Trophoblast cell (in vitro differentiated cells and primary cell): Measurements from ENCODE around the gene KRT32. TPM values are rescaled to one million over a fixed set of nuclear protein-coding genes. Genes with fewer than 3 reads are reported as not detected.

Source experiments
- DNase-seq, 2 donors: peaks; one replicate each; pipeline ENCODE4 v3.0.0-alpha.2; 2016
- H2AFZ ChIP-seq: 2 replicates; pipeline ENCODE4 v1.6.1; 2013; ENCODE audit warnings: low read length, moderate library complexity, mild to moderate bottlenecking; ENCODE audit not compliant: insufficient read depth, poor library complexity
- H2AK5ac ChIP-seq: 2 replicates; pipeline ENCODE4 v1.6.1; 2013; ENCODE audit warnings: mild to moderate bottlenecking, low read length
- H2BK120ac ChIP-seq: 2 replicates; pipeline ENCODE4 v1.6.1; 2013; ENCODE audit warnings: low read length, mild to moderate bottlenecking, moderate library complexity; ENCODE audit not compliant: insufficient read depth, poor library complexity
- H2BK12ac ChIP-seq: 2 replicates; pipeline ENCODE4 v1.6.1; 2013; ENCODE audit warnings: mild to moderate bottlenecking, low read length, moderate library complexity
- H2BK5ac ChIP-seq: 2 replicates; pipeline ENCODE4 v1.6.1; 2013; ENCODE audit warnings: low read length, low read depth, moderate library complexity, mild to moderate bottlenecking; ENCODE audit not compliant: poor library complexity
- H3K14ac ChIP-seq: 2 replicates; pipeline ENCODE4 v1.6.1; 2013; ENCODE audit warnings: mild to moderate bottlenecking, low read length
- H3K18ac ChIP-seq: 2 replicates; pipeline ENCODE4 v1.6.1; 2013; ENCODE audit warnings: mild to moderate bottlenecking, low read length
- H3K23ac ChIP-seq: 2 replicates; pipeline ENCODE4 v1.6.1; 2013; ENCODE audit warnings: low read length
- H3K27ac ChIP-seq: 2 replicates; pipeline ENCODE4 v1.5.1; 2013; ENCODE audit warnings: low read depth, mild to moderate bottlenecking, inconsistent platforms, low read length, moderate library complexity
- H3K27me3 ChIP-seq: 2 replicates; pipeline ENCODE4 v1.6.1; 2013; ENCODE audit warnings: inconsistent platforms, mild to moderate bottlenecking, low read length, moderate library complexity; ENCODE audit not compliant: insufficient read depth
- H3K36me3 ChIP-seq, 2 experiments: 1 replicate in 1 of 2; 2 replicates in 1 of 2; pipeline ENCODE4 v1.6.1; 2013; ENCODE audit warnings: low read length in 2 of 2, mild to moderate bottlenecking in 2 of 2, moderate library complexity in 1 of 2; ENCODE audit not compliant: insufficient read depth in 2 of 2, control insufficient read depth in 1 of 2
- H3K4ac ChIP-seq: 2 replicates; pipeline ENCODE4 v1.6.1; 2013; ENCODE audit warnings: low read depth, mild to moderate bottlenecking, low read length, moderate library complexity
- H3K4me1 ChIP-seq, 2 experiments: 1 replicate in 1 of 2; 2 replicates in 1 of 2; pipeline ENCODE4 v1.6.1; 2013; ENCODE audit warnings: low read length in 2 of 2, mild to moderate bottlenecking in 2 of 2, moderate library complexity in 1 of 2; ENCODE audit not compliant: insufficient read depth in 2 of 2, control insufficient read depth in 1 of 2
- H3K4me2 ChIP-seq: 2 replicates; pipeline ENCODE4 v1.6.1; 2013; ENCODE audit warnings: inconsistent platforms, mild to moderate bottlenecking, low read length, moderate library complexity
- H3K4me3 ChIP-seq: 2 replicates; pipeline ENCODE4 v1.5.1; 2013; ENCODE audit warnings: mild to moderate bottlenecking, low read depth, low read length, inconsistent platforms
- H3K79me1 ChIP-seq: one replicate; pipeline ENCODE4 v1.6.1; 2013; ENCODE audit warnings: low read length
- H3K79me2 ChIP-seq: 2 replicates; pipeline ENCODE4 v1.6.1; 2013; ENCODE audit warnings: low read length, mild to moderate bottlenecking; ENCODE audit not compliant: control insufficient read depth, insufficient read depth, poor library complexity
- H3K9ac ChIP-seq: 2 replicates; pipeline ENCODE4 v1.6.1; 2013; ENCODE audit warnings: mild to moderate bottlenecking, low read length
- H3K9me3 ChIP-seq: 2 replicates; pipeline ENCODE4 v1.6.1; 2013; ENCODE audit warnings: low read depth, mild to moderate bottlenecking, control low read depth, inconsistent platforms, low read length; ENCODE audit not compliant: insufficient read depth
- H4K12ac ChIP-seq: 2 replicates; pipeline ENCODE4 v1.6.1; 2013; ENCODE audit warnings: low read depth, mild to moderate bottlenecking, low read length, moderate library complexity
- H4K8ac ChIP-seq: 2 replicates; pipeline ENCODE4 v1.6.1; 2013; ENCODE audit warnings: low read depth, mild to moderate bottlenecking, low read length, moderate library complexity
- H4K91ac ChIP-seq: one replicate; pipeline ENCODE4 v1.6.1; 2013; ENCODE audit warnings: low read depth, mild to moderate bottlenecking, low read length, moderate library complexity
- WGBS: extraction: QIAGEN DNeasy Blood & Tissue Kit; methylation state at CpG from one replicate; pipeline ENCODE4 v1.1.7; 2013; ENCODE audit warnings: missing lambda C conversion rate; ENCODE audit not compliant: insufficient read length, insufficient coverage; ENCODE audit errors: extremely low coverage; 5-methylcytosine and 5-hydroxymethylcytosine counted together
- polyA plus RNA-seq: library from polyadenylated mRNA; stranded (reverse); fragments of 200-250 nt; gene quantifications from 2 replicates; pipeline ENCODE4 v1.2.3, GENCODE V29; 2013

KRT32 gene
- not detected in 2 replicates for polyA plus RNA-seq

DNA sequence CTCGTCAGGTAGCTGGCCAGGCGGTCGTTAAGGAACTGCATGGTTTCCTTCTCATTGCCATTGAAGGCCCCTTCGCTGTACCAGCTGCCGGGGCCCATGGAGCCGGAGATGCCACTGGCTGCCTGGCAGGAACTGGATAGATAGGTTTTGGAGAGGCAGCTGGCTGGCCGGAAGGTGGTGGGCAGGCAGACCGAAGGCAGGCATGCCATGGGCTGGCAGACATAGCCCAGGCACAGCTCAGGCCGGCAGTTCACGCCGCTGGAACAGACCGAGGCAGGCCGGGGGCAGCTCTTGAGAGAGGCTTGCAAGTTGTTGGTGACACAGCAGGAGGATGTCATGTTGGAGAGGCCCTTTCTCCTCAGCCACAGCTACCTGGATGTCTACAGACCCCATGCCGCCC, at the start of gene KRT32:
Gene KRT32, minus strand, starts transcription at position 399 of the 400 bp plus-strand sequence. Its CDS starts 61 bp downstream, at position 338.
- H3K36me3 ChIP-seq, result no peaks in the 10 kb centered on the region
- H4K12ac ChIP-seq, result no peak within 1 kb of the TSS
- DNase-seq, result no peak
- no peak within 1 kb of the TSS for H2BK5ac ChIP-seq
- H2AFZ ChIP-seq, result no peak within 1 kb of the TSS
- no peak within 1 kb of the TSS for H2AK5ac ChIP-seq
- no peak within 1 kb of the TSS for H4K8ac ChIP-seq
- H3K14ac ChIP-seq, result no peak within 1 kb of the TSS
- no peak within 1 kb of the TSS for H3K4ac ChIP-seq
- H4K91ac ChIP-seq, result no peak within 1 kb of the TSS
- H2BK120ac ChIP-seq, result no peak within 1 kb of the TSS
- H3K27me3 ChIP-seq, result no peaks in the 10 kb centered on the region
- H3K4me2 ChIP-seq, result no peak within 1 kb of the TSS
- no peaks in the 10 kb centered on the region for H3K4me1 ChIP-seq
- H3K4me3 ChIP-seq, result no peak within 1 kb of the TSS
- no peak within 1 kb of the TSS for H3K27ac ChIP-seq
- no CpG with 5 or more reads among the region's 14 CpGs for WGBS
- no peak within 1 kb of the TSS for H3K18ac ChIP-seq
- H3K79me2 ChIP-seq, result no peaks in the 10 kb centered on the region
- H3K79me1 ChIP-seq, result no peaks in the 10 kb centered on the region
- H2BK12ac ChIP-seq, result no peak within 1 kb of the TSS
- no peak within 1 kb of the TSS for H3K23ac ChIP-seq
- peaks cover 5% of the 10 kb centered on the region for H3K9me3 ChIP-seq
- no peak within 1 kb of the TSS for H3K9ac ChIP-seq

DNA sequence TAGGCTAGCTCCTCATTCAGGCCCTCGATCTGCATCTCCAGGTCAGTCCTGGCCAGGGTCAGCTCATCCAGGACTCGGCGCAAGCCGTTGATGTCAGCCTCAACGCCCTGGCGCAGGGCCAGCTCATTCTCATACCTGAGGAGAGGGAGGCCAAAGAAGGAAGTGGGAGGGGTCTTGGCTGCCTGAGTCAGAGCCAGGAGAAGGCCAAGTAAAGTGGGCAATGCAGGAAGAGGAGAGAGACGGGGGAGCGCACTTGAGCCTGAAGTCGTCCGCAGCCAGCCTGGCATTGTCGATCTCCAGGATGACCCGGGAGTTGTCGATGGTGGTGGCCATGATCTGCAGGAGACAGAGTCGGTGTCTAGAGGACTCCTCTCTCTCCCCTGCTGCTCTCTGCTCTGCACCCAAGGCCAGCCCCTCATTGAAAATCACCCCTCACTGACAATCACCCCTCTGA, 49.7 kb upstream of the KRT32 start:
- Histone ChIP-seq H2AK5ac (no peak overlapping the region), H3K27ac (no peak overlapping the region), H3K14ac (no peak overlapping the region), H2AFZ (no peak overlapping the region), H3K9me3 (peaks cover 2% of the 10 kb centered on the region), H3K4ac (no peak overlapping the region), H3K4me3 (no peak overlapping the region), H3K79me1 (no peaks in the 10 kb centered on the region), H4K91ac (no peak overlapping the region), H3K36me3 (no peaks in the 10 kb centered on the region), H3K27me3 (no peaks in the 10 kb centered on the region), H3K18ac (no peak overlapping the region), H3K4me1 (peaks cover 7% of the 10 kb centered on the region in 2 experiments), H4K12ac (no peak overlapping the region), H3K4me2 (no peak overlapping the region), H3K9ac (no peak overlapping the region), H2BK5ac (no peak overlapping the region), H4K8ac (no peak overlapping the region), H3K23ac (no peak overlapping the region), H3K79me2 (no peaks in the 10 kb centered on the region), H2BK120ac (no peak overlapping the region), H2BK12ac (no peak overlapping the region)
- no peak for DNase-seq
- WGBS, result no CpG with 5 or more reads among the region's 14 CpGs

DNA sequence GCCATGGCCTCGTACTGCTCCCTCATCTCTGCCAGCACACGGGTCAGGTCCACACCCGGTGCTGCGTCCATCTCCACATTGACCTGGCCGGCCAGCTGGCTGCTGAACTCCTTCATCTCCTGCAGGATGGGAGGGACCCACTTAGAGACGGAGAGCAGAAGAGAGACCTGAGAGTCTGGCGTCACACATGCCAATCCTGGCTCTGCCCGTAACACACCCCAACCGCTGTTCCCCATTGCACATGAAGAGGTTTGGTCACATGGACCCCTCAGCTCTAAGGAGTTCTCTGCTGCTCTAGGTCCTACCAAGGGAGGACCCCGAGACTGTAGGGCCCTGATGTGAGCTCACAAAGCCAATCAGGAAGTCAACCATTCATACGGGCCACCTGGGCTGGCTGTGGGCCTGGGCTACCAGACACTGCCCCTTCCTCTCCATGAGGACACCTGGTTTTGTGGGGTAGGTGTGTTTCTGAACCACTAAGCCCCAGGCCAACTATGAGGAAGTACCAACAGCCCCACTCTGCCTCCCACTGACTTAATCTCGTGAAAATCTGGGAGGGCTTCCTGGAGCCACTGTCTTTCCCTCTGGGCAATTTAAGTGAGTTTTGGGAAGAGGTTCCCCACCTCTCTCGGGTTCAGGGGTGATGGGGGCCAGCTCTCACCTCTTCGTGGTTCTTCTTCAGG, 49.1 kb upstream of the KRT32 start:
- Histone ChIP-seq H3K9me3 (peaks cover 2% of the 10 kb centered on the region), H3K79me1 (no peaks in the 10 kb centered on the region), H3K9ac (no peak overlapping the region), H4K8ac (no peak overlapping the region), H3K4me1 (peaks cover 2 to 4% of the 10 kb centered on the region in 2 experiments), H3K36me3 (no peaks in the 10 kb centered on the region), H4K12ac (no peak overlapping the region), H2BK12ac (no peak overlapping the region), H2BK120ac (no peak overlapping the region), H3K4me2 (no peak overlapping the region), H4K91ac (no peak overlapping the region), H3K23ac (no peak overlapping the region), H2AK5ac (no peak overlapping the region), H3K27me3 (no peaks in the 10 kb centered on the region), H3K14ac (no peak overlapping the region), H2AFZ (no peak overlapping the region), H3K18ac (no peak overlapping the region), H2BK5ac (no peak overlapping the region), H3K4ac (no peak overlapping the region), H3K4me3 (no peak overlapping the region), H3K79me2 (no peaks in the 10 kb centered on the region), H3K27ac (no peak overlapping the region)
- no CpG with 5 or more reads among the region's 14 CpGs for WGBS
- DNase-seq, result no peak

DNA sequence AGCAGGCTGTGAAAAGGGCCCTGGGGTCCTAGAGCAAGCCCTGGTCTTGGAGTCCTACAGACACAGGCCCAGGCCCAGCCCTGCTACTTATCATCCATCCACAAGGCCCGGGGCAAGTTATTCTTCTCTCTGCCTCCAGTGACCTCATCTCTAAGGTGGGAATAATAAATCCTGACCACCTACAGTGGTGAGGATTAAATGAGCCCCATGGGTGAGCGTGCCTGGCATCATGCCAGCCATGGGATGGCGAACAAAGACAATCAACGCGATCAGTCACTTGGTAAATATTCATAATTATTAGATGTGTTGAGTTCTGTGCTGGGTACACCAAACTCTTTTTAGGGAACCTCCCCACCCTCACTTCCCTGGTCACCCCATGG, 46.0 kb upstream of the KRT32 start:
- H3K4ac ChIP-seq, result no peak overlapping the region
- H2AFZ ChIP-seq, result no peak overlapping the region
- no peak overlapping the region for H2AK5ac ChIP-seq
- no peaks in the 10 kb centered on the region for H3K36me3 ChIP-seq
- no peak overlapping the region for H2BK120ac ChIP-seq
- no CpG with 5 or more reads among the region's 5 CpGs for WGBS
- no peaks in the 10 kb centered on the region for H3K9me3 ChIP-seq
- no peaks in the 10 kb centered on the region for H3K79me1 ChIP-seq
- H4K8ac ChIP-seq, result no peak overlapping the region
- no peak overlapping the region for H4K91ac ChIP-seq
- peaks cover 2 to 3% of the 10 kb centered on the region in 2 experiments for H3K4me1 ChIP-seq
- H3K27me3 ChIP-seq, result no peaks in the 10 kb centered on the region
- no peak overlapping the region for H2BK5ac ChIP-seq
- no peak overlapping the region for H3K18ac ChIP-seq
- H3K4me3 ChIP-seq, result no peak overlapping the region
- no peak overlapping the region for H2BK12ac ChIP-seq
- H3K4me2 ChIP-seq, result no peak overlapping the region
- H3K23ac ChIP-seq, result no peak overlapping the region
- no peak for DNase-seq
- H3K14ac ChIP-seq, result no peak overlapping the region
- H3K79me2 ChIP-seq, result no peaks in the 10 kb centered on the region
- H4K12ac ChIP-seq, result no peak overlapping the region
- no peak overlapping the region for H3K9ac ChIP-seq
- no peak overlapping the region for H3K27ac ChIP-seq
